ENCODE measurements around the gene SNURF.

GRCh38 chr15:24916305-24917009 is 38.3 kb upstream of the SNURF start:
- TF ChIP-seq POLR2A (IDR thresholded peaks at IDR 0.05; ENCODE audit: low read depth, low read length) (no peak), PAX5 (IDR thresholded peaks at IDR 0.05; ENCODE audit: insufficient read depth, low read length, severe bottlenecking) (no peak), POLR2AphosphoS5 (IDR thresholded peaks at IDR 0.05; ENCODE audit: low read depth, low read length) (no peak), TAF1 (IDR thresholded peaks at IDR 0.05; ENCODE audit: low read depth, low read length) (no peak), POU2F2 (IDR thresholded peaks at IDR 0.05; ENCODE audit: low read depth, low read length) (no peak), SPI1 (IDR thresholded peaks at IDR 0.05; ENCODE audit: low read depth, low read length) (no peak)
